Progenitor cell of endocrine pancreas (in vitro differentiated cells): Measurements from ENCODE around the gene NHERF2. TPM values are rescaled to one million over a fixed set of nuclear protein-coding genes. Genes with fewer than 3 reads are reported as not detected.

Experiments used
- DNase-seq: peaks from one replicate; pipeline ENCODE4 v3.0.0; 2021; ENCODE audit warnings: low spot score; ENCODE audit not compliant: unreplicated experiment
- H3K27ac Mint-ChIP-seq: 2 replicates; pipeline ENCODE4 v1.8.0; 2021; ENCODE audit warnings: mild to moderate bottlenecking, moderate library complexity, mixed read lengths
- H3K27me3 Mint-ChIP-seq: 2 replicates; pipeline ENCODE4 v1.8.0; 2021; ENCODE audit warnings: mixed read lengths
- H3K36me3 Mint-ChIP-seq: 2 replicates; pipeline ENCODE4 v1.8.0; 2022; ENCODE audit warnings: mixed read lengths; ENCODE audit not compliant: insufficient read depth
- H3K4me1 Mint-ChIP-seq: 2 replicates; pipeline ENCODE4 v1.8.0; 2021; ENCODE audit warnings: low read depth, mixed read lengths
- H3K4me3 Mint-ChIP-seq: 2 replicates; pipeline ENCODE4 v1.8.0; 2021; ENCODE audit warnings: low read depth, mild to moderate bottlenecking, moderate library complexity, mixed read lengths
- H3K9me3 Mint-ChIP-seq: 2 replicates; pipeline ENCODE4 v1.8.0; 2021; ENCODE audit warnings: low read depth, mixed read lengths
- CTCF ChIP-seq: fragments of 200-600 bp; sonication (generic); IDR thresholded peaks from one replicate; pipeline ENCODE4 v1.5.0; 2021; ENCODE audit warnings: antibody characterized with exemption, mild to moderate bottlenecking; ENCODE audit not compliant: unreplicated experiment
- total RNA-seq: library from RNA; stranded (reverse); gene quantifications from 2 replicates; pipeline ENCODE4 v1.2.1, GENCODE V29; 2021

Gene NHERF2
- total RNA-seq, 1 donor from 2014 or later: 8.4 TPM

GRCh38 chr16:1983544-1984346 lies 43.0 kb upstream of the NHERF2 start, which contains the start of gene GFER:
GFER (plus strand) TSS chr16:1984193; CDS start chr16:1984219, 26 bp downstream.
- Mint-ChIP-seq H3K9me3 (no peaks in the 10 kb centered on the region), H3K4me3 (peak within 1 kb of the TSS; percentile 83), H3K27ac (peak within 1 kb of the TSS; percentile 95), H3K36me3 (peaks cover 2% of the 10 kb centered on the region), H3K4me1 (peaks cover 11% of the 10 kb centered on the region), H3K27me3 (peaks cover 44% of the 10 kb centered on the region)
- peak; percentile 47 for TF ChIP-seq CTCF
- peak; percentile 88 for DNase-seq

- peaks cover 2% of the 10 kb centered on the region for H3K36me3 Mint-ChIP-seq
- H3K9me3 Mint-ChIP-seq: no peaks in the 10 kb centered on the region
- peak overlapping the region; percentile 83 for H3K4me3 Mint-ChIP-seq
- H3K27me3 Mint-ChIP-seq: peaks cover 49% of the 10 kb centered on the region
- H3K4me1 Mint-ChIP-seq: peaks cover 12% of the 10 kb centered on the region
- DNase-seq: no peak
- TF ChIP-seq CTCF: no peak
- H3K27ac Mint-ChIP-seq: peak overlapping the region; percentile 84
These were observed 42.1 kb upstream of the NHERF2 start for GRCh38 chr16:1984347-1985225.

GRCh38 chr16:1985466-1986150 lies 41.1 kb upstream of the NHERF2 start:
- H3K9me3 Mint-ChIP-seq: no peaks in the 10 kb centered on the region
- peaks cover 2% of the 10 kb centered on the region for H3K36me3 Mint-ChIP-seq
- peaks cover 12% of the 10 kb centered on the region for H3K4me1 Mint-ChIP-seq
- H3K27me3 Mint-ChIP-seq: peaks cover 41% of the 10 kb centered on the region
- DNase-seq: no peak
- no peak overlapping the region for H3K27ac Mint-ChIP-seq
- peak overlapping the region; percentile 83 for H3K4me3 Mint-ChIP-seq
- no peak for TF ChIP-seq CTCF

- Mint-ChIP-seq H3K4me3 (no peak overlapping the region), H3K9me3 (no peaks in the 10 kb centered on the region)
- no peak for TF ChIP-seq CTCF
These were observed 39.5 kb upstream of the NHERF2 start for GRCh38 chr16:1987198-1987597.

More at GRCh38 chr16:1987198-1987597, 39.5 kb upstream of the NHERF2 start:
- peaks cover 35% of the 10 kb centered on the region for H3K27me3 Mint-ChIP-seq
- H3K36me3 Mint-ChIP-seq: peaks cover 2% of the 10 kb centered on the region
- peaks cover 12% of the 10 kb centered on the region for H3K4me1 Mint-ChIP-seq
- DNase-seq: no peak
- no peak overlapping the region for H3K27ac Mint-ChIP-seq
